IMR-90 (cell line): ENCODE measurements around the gene USP7. TPM values are rescaled to one million over a fixed set of nuclear protein-coding genes. Genes with fewer than 3 reads are reported as not detected.

ENCODE experiments used
- ATAC-seq: fragments of 200-7000 bp; cut with Tn5 transposase; 2 replicates; pipeline ENCODE4 v1.9.1; 2020; ENCODE audit warnings: low read depth, mild to moderate bottlenecking, moderate library complexity
- BruUV-seq: library from RNA; stranded (reverse); fragments of 400-500 nt; replicated peaks from 2 replicates; lab custom pipeline; 2021; lab: Mats Ljungman, UMichigan
- CTCF ChIA-PET: fragments of 300-600 bp; formaldehyde crosslinking; extraction: SDS; loops from one replicate; lab custom pipeline; 2021; ENCODE audit warnings: antibody characterized with exemption; lab: Yijun Ruan, JAX
- POLR2A ChIA-PET: fragments of 300-600 bp; sonication (Branson Sonifier 250); formaldehyde crosslinking; loops from one replicate; lab custom pipeline; 2022; ENCODE audit warnings: antibody characterized with exemption; ENCODE audit not compliant: unreplicated experiment; lab: Charles Lee
- DNase-seq: peaks from one replicate; pipeline ENCODE4 v3.0.0; 2013
- H2AFZ ChIP-seq: replicated peaks from 2 replicates; pipeline ENCODE3; 2013; ENCODE audit warnings: low read length, mild to moderate bottlenecking; ENCODE audit not compliant: poor library complexity
- H2AK5ac ChIP-seq: 2 replicates; pipeline ENCODE4 v1.6.1; 2013; ENCODE audit warnings: low read depth, low read length, inconsistent platforms
- H2AK9ac ChIP-seq: replicated peaks from 2 replicates; pipeline ENCODE3; 2013; ENCODE audit warnings: mild to moderate bottlenecking, low read depth, low read length, moderate library complexity; ENCODE audit not compliant: poor library complexity
- H2BK120ac ChIP-seq: 2 replicates; pipeline ENCODE4 v1.6.1; 2013; ENCODE audit warnings: low read depth, low read length, inconsistent platforms
- H2BK15ac ChIP-seq: 3 replicates; pipeline ENCODE4 v1.6.1; 2013; ENCODE audit warnings: low read depth, low read length, inconsistent platforms
- H2BK20ac ChIP-seq: 2 replicates; pipeline ENCODE4 v1.6.1; 2013; ENCODE audit warnings: low read depth, mild to moderate bottlenecking, inconsistent platforms, low read length, moderate library complexity
- H2BK5ac ChIP-seq: 2 replicates; pipeline ENCODE4 v1.6.1; 2013; ENCODE audit warnings: mild to moderate bottlenecking, low read depth, low read length, inconsistent platforms; ENCODE audit not compliant: poor library complexity, severe bottlenecking
- H3K14ac ChIP-seq: replicated peaks from 2 replicates; pipeline ENCODE4 v1.6.1; 2013; ENCODE audit warnings: low read depth, low read length, inconsistent platforms
- H3K18ac ChIP-seq: 2 replicates; pipeline ENCODE4 v1.6.1; 2013; ENCODE audit warnings: low read depth, low read length, control low read depth
- H3K23ac ChIP-seq: 2 replicates; pipeline ENCODE4 v1.6.1; 2013; ENCODE audit warnings: low read depth, low read length, inconsistent platforms
- H3K27ac ChIP-seq: 2 replicates; pipeline ENCODE4 v1.5.1; 2013; ENCODE audit warnings: mild to moderate bottlenecking, control low read depth, low read length; ENCODE audit not compliant: insufficient read depth
- H3K27me3 ChIP-seq: 2 replicates; pipeline ENCODE4 v1.6.1; 2013; ENCODE audit warnings: low read length; ENCODE audit not compliant: control insufficient read depth, insufficient read depth
- H3K36me3 ChIP-seq: 2 replicates; pipeline ENCODE4 v1.6.1; 2013; ENCODE audit warnings: low read length, mixed read lengths; ENCODE audit not compliant: control insufficient read depth, insufficient read depth
- H3K4ac ChIP-seq: 2 replicates; pipeline ENCODE4 v1.6.1; 2013; ENCODE audit warnings: low read depth, low read length, inconsistent platforms
- H3K4me1 ChIP-seq: 2 replicates; pipeline ENCODE4 v1.6.1; 2013; ENCODE audit warnings: low read length, mixed read lengths; ENCODE audit not compliant: control insufficient read depth, insufficient read depth
- H3K4me2 ChIP-seq: 2 replicates; pipeline ENCODE4 v1.6.1; 2013; ENCODE audit warnings: low read depth, mild to moderate bottlenecking, control low read depth, low read length, moderate library complexity
- H3K4me3 ChIP-seq: 2 replicates; pipeline ENCODE4 v1.5.1; 2013; ENCODE audit warnings: low read depth, mild to moderate bottlenecking, control low read depth, low read length, moderate library complexity; ENCODE audit not compliant: insufficient read depth
- H3K56ac ChIP-seq: 2 replicates; pipeline ENCODE4 v1.6.1; 2013; ENCODE audit warnings: low read length, inconsistent platforms; ENCODE audit not compliant: insufficient read depth; ENCODE audit errors: extremely low read depth
- H3K79me1 ChIP-seq, 2 experiments: 2 replicates each; pipeline ENCODE4 v1.6.1; 2013; ENCODE audit warnings: low read length in 2 of 2, inconsistent platforms in 1 of 2, low read depth in 1 of 2
- H3K9ac ChIP-seq: 2 replicates; pipeline ENCODE4 v1.6.1; 2013; ENCODE audit warnings: low read depth, low read length, control low read depth
- H3K9me1 ChIP-seq: 2 replicates; pipeline ENCODE4 v1.6.1; 2013; ENCODE audit warnings: low read length, inconsistent platforms; ENCODE audit not compliant: insufficient read depth
- H3K9me3 ChIP-seq: 2 replicates; pipeline ENCODE4 v1.6.1; 2013; ENCODE audit warnings: low read length; ENCODE audit not compliant: control insufficient read depth, insufficient read depth
- H4K20me1 ChIP-seq: 2 replicates; pipeline ENCODE4 v1.6.1; 2013; ENCODE audit warnings: low read length, inconsistent platforms; ENCODE audit not compliant: insufficient read depth
- H4K5ac ChIP-seq: 2 replicates; pipeline ENCODE4 v1.6.1; 2013; ENCODE audit warnings: mild to moderate bottlenecking, low read depth, low read length, control low read depth
- H4K8ac ChIP-seq, 2 experiments: 2 replicates each; pipeline ENCODE4 v1.6.1; 2013; ENCODE audit warnings: low read depth in 2 of 2, low read length in 2 of 2, control low read depth in 1 of 2, inconsistent platforms in 1 of 2
- H4K91ac ChIP-seq: 2 replicates; pipeline ENCODE4 v1.6.1; 2013; ENCODE audit warnings: low read depth, low read length, inconsistent platforms; ENCODE audit not compliant: insufficient read depth
- BHLHE40 ChIP-seq: fragments of 150-350 bp; IDR thresholded peaks from 2 replicates; pipeline ENCODE4 v1.6.1; 2016; ENCODE audit warnings: mild to moderate bottlenecking, low read depth, low read length
- CEBPB ChIP-seq: IDR thresholded peaks from 2 replicates; pipeline ENCODE4 v1.6.1; 2012; ENCODE audit warnings: low read depth, low read length, improper control_type of control experiment
- CHD1 ChIP-seq: IDR thresholded peaks from 2 replicates; pipeline ENCODE4 v1.6.1; 2012; ENCODE audit warnings: low read depth, low read length, improper control_type of control experiment
- CTCF ChIP-seq: conservative IDR thresholded peaks from 2 replicates; pipeline ENCODE4 v1.5.1; 2012; ENCODE audit warnings: mild to moderate bottlenecking, low read depth, low read length, improper control_type of control experiment
- FOS ChIP-seq: fragments of 150-350 bp; IDR thresholded peaks from 2 replicates; pipeline ENCODE4 v1.6.1; 2016; ENCODE audit warnings: low read depth, low read length
- MAFK ChIP-seq: IDR thresholded peaks from 2 replicates; pipeline ENCODE4 v1.6.1; 2012; ENCODE audit warnings: low read depth, low read length, improper control_type of control experiment
- MAZ ChIP-seq: IDR thresholded peaks from 2 replicates; pipeline ENCODE4 v1.6.1; 2012; ENCODE audit warnings: low read depth, mild to moderate bottlenecking, low read length, improper control_type of control experiment, moderate library complexity, borderline replicate concordance
- MXI1 ChIP-seq: IDR thresholded peaks from 2 replicates; pipeline ENCODE4 v1.6.1; 2012; ENCODE audit warnings: low read depth, mild to moderate bottlenecking, low read length, moderate library complexity, borderline replicate concordance
- NFE2L2 ChIP-seq: fragments of 150-350 bp; IDR thresholded peaks from 2 replicates; pipeline ENCODE4 v1.6.1; 2016; ENCODE audit warnings: low read depth, mild to moderate bottlenecking, low read length
- POLR2A ChIP-seq: IDR thresholded peaks from 2 replicates; pipeline ENCODE4 v1.6.1; 2012; ENCODE audit warnings: mild to moderate bottlenecking, low read depth, low read length
- RAD21 ChIP-seq: IDR thresholded peaks from 2 replicates; pipeline ENCODE4 v1.6.1; 2012; ENCODE audit warnings: low read length, improper control_type of control experiment
- RCOR1 ChIP-seq: IDR thresholded peaks from 2 replicates; pipeline ENCODE4 v1.6.1; 2012; ENCODE audit warnings: mild to moderate bottlenecking, low read length, improper control_type of control experiment; ENCODE audit not compliant: insufficient replicate concordance
- RFX5 ChIP-seq: IDR thresholded peaks from 2 replicates; pipeline ENCODE4 v1.8.0; 2012; ENCODE audit warnings: low read depth, mild to moderate bottlenecking, low read length, moderate library complexity
- SMC3 ChIP-seq: fragments of 150-350 bp; IDR thresholded peaks from 2 replicates; pipeline ENCODE4 v1.6.1; 2016; ENCODE audit warnings: low read depth, mild to moderate bottlenecking, antibody characterized with exemption, low read length, moderate library complexity
- USF2 ChIP-seq: fragments of 150-350 bp; IDR thresholded peaks from 2 replicates; pipeline ENCODE4 v1.6.1; 2017; ENCODE audit warnings: mild to moderate bottlenecking, antibody characterized with exemption, low read length, low read depth
- WGBS, 2 experiments: methylation state at CpG; one replicate each; pipeline versions ENCODE4 v1.1.5 to v1.1.7; 2013; ENCODE audit warnings: missing lambda C conversion rate in 2 of 2; ENCODE audit not compliant: insufficient read length in 1 of 2; ENCODE audit errors: extremely low coverage in 2 of 2; 5-methylcytosine and 5-hydroxymethylcytosine counted together
- dilution Hi-C: fragments of 300-500 bp; cut with HindIII; formaldehyde crosslinking; loops from one replicate; pipeline ENCODE4 v1.14.3; 2018; ENCODE audit warnings: low sequenced_read_pairs; ENCODE audit not compliant: unreplicated experiment
- in situ Hi-C: fragments of 300-500 bp; cut with MboI; formaldehyde crosslinking; loops from 3 replicates; pipeline ENCODE4 v1.14.3; 2019; ENCODE audit warnings: low sequenced_read_pairs, inconsistent platforms, mixed read lengths
- intact Hi-C: fragments of 100-400 bp; cut with micrococcal nuclease; formaldehyde crosslinking; loops from 2 replicates; pipeline ENCODE4 v1.10.0; 2022
- polyA plus RNA-seq, 3 experiments: library from polyadenylated mRNA; depleted of rRNA; stranded (reverse); fragments of >200 nt; gene quantifications; 2 replicates each; pipeline ENCODE4 v1.2.3, GENCODE V29; 2012; ENCODE audit warnings: low replicate concordance in 1 of 3
- total RNA-seq: library from RNA; depleted of rRNA; stranded (reverse); fragments of >200 nt; gene quantifications from 2 replicates; pipeline ENCODE4 v1.2.3, GENCODE V29; 2012
- TF ChIP-seq, protein P1 (sequence below): fragments of 150-350 bp; IDR thresholded peaks from 2 replicates; pipeline ENCODE4 v1.6.1; 2016; ENCODE audit warnings: low read depth, mild to moderate bottlenecking, low read length, moderate library complexity, borderline replicate concordance

USP7 gene
- total and polyA plus RNA-seq, 2 of the 4 experiments (the other 2 are of a cell fraction) = 17.8 to 28.3 TPM

GRCh38 chr16:8953064-8953463 is 10.6 kb downstream of the USP7 start:
- H4K5ac ChIP-seq = no peak overlapping the region
- no peaks in the 10 kb centered on the region for H3K36me3 ChIP-seq
- POLR2A ChIA-PET = no interaction called here
- TF ChIP-seq CHD1 (no peak), MXI1 (no peak), POLR2A (no peak), FOS (no peak), RAD21 (no peak), CEBPB (no peak), NFE2L2 (no peak), CTCF (no peak), BHLHE40 (no peak), MAZ (no peak), USF2 (no peak), MAFK (no peak), SMC3 (no peak), RFX5 (no peak), RCOR1 (no peak)
- TF ChIP-seq, protein P1, sequence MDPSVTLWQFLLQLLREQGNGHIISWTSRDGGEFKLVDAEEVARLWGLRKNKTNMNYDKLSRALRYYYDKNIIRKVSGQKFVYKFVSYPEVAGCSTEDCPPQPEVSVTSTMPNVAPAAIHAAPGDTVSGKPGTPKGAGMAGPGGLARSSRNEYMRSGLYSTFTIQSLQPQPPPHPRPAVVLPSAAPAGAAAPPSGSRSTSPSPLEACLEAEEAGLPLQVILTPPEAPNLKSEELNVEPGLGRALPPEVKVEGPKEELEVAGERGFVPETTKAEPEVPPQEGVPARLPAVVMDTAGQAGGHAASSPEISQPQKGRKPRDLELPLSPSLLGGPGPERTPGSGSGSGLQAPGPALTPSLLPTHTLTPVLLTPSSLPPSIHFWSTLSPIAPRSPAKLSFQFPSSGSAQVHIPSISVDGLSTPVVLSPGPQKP = no peak
- H3K4me3 ChIP-seq = no peak overlapping the region
- H4K8ac ChIP-seq = no peak overlapping the region
- dilution Hi-C loops (no loop called here), intact Hi-C loops (no loop called here), in situ Hi-C loops (no loop called here)
- DNase-seq (no peak), ATAC-seq (no peak)
- no peak overlapping the region for H4K91ac ChIP-seq
- H3K18ac ChIP-seq = no peak overlapping the region
- peaks cover 26% of the 10 kb centered on the region for H3K4me1 ChIP-seq
- H3K9me1 ChIP-seq = peaks cover 39% of the 10 kb centered on the region
- H3K14ac ChIP-seq = no peak overlapping the region
- H4K20me1 ChIP-seq = peaks cover 95% of the 10 kb centered on the region
- H2BK20ac ChIP-seq = no peak overlapping the region
- no peaks in the 10 kb centered on the region for H3K9me3 ChIP-seq
- H2BK15ac ChIP-seq = no peak overlapping the region
- no peak overlapping the region for H3K4ac ChIP-seq
- no peak overlapping the region for H2AK5ac ChIP-seq
- no peak overlapping the region for H2BK120ac ChIP-seq
- H3K27me3 ChIP-seq = no peaks in the 10 kb centered on the region
- no peak overlapping the region for H2BK5ac ChIP-seq
- H3K23ac ChIP-seq = no peak overlapping the region
- H3K9ac ChIP-seq = no peak overlapping the region
- CTCF ChIA-PET = no interaction called here
- H3K27ac ChIP-seq = no peak overlapping the region
- WGBS, 2 experiments = 93% methylated on average over 6 of the region's 11 CpGs; no CpG with 5 or more reads in 1 of the 2 experiments
- no peak overlapping the region for H2AK9ac ChIP-seq
- no TSS peak for BruUV-seq
- no peak overlapping the region for H3K4me2 ChIP-seq
- H3K79me1 ChIP-seq = peaks cover 4 to 76% of the 10 kb centered on the region in 2 experiments
- no peak overlapping the region for H2AFZ ChIP-seq
- no peak overlapping the region for H3K56ac ChIP-seq
